AG09309 (cell line): ENCODE results near the gene CARD19.
"Not testable (repeated sequence)": the region's sequence is repeated elsewhere in the genome, so short reads cannot be mapped to it uniquely, and the experiment has no call there.

Source experiments
- DNase-seq: peaks from one replicate; pipeline ENCODE4 v3.0.0-alpha.2; 2010; ENCODE audit warnings: low read depth
- H3K4me3 ChIP-seq: 2 replicates; pipeline ENCODE4 v1.5.1; 2011; ENCODE audit warnings: mild to moderate bottlenecking, low read depth, low read length, moderate library complexity; ENCODE audit not compliant: control insufficient read depth
- TF ChIP-seq, protein P1 (sequence below): IDR thresholded peaks from 2 replicates; pipeline ENCODE4 v1.5.1; 2011; ENCODE audit warnings: mild to moderate bottlenecking, low read depth, low read length, inconsistent platforms; ENCODE audit not compliant: insufficient read depth, control insufficient read depth; ENCODE audit errors: missing control alignments

CARD19 gene

DNA sequence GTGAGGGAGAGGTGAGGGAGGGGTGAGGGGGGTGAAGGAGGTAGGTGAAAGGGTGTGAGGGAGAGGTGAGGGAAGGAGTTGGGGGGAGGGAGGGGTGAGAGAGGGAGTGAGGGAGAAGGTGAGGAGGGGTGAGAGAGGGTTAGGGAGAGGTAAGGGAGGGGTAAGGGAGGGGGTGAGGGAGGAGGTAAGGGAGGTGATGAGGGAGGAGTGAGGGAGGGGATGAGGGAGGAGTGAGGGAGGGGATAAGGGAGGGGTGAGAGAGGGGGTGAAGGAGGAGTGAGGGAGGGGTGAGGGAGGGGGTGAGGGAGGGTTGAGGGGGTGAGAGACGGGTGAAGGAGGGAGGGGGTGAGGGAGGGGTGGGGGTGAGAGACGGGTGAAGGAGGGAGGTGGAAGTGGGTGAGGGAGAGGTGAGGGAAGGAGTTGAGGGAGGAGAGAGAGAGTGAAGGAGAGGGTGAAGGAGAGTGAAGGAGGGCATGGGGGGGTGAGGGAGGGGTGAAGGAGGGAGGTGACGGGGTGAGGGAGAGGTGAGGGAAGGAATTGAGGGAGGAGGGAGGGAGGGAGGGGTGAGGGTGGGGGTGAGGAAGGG, 19.6 kb downstream of the CARD19 start:
- TF ChIP-seq, protein P1, sequence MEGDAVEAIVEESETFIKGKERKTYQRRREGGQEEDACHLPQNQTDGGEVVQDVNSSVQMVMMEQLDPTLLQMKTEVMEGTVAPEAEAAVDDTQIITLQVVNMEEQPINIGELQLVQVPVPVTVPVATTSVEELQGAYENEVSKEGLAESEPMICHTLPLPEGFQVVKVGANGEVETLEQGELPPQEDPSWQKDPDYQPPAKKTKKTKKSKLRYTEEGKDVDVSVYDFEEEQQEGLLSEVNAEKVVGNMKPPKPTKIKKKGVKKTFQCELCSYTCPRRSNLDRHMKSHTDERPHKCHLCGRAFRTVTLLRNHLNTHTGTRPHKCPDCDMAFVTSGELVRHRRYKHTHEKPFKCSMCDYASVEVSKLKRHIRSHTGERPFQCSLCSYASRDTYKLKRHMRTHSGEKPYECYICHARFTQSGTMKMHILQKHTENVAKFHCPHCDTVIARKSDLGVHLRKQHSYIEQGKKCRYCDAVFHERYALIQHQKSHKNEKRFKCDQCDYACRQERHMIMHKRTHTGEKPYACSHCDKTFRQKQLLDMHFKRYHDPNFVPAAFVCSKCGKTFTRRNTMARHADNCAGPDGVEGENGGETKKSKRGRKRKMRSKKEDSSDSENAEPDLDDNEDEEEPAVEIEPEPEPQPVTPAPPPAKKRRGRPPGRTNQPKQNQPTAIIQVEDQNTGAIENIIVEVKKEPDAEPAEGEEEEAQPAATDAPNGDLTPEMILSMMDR, result no peak
- H3K4me3 ChIP-seq, result no peak overlapping the region
- no peak for DNase-seq

DNA sequence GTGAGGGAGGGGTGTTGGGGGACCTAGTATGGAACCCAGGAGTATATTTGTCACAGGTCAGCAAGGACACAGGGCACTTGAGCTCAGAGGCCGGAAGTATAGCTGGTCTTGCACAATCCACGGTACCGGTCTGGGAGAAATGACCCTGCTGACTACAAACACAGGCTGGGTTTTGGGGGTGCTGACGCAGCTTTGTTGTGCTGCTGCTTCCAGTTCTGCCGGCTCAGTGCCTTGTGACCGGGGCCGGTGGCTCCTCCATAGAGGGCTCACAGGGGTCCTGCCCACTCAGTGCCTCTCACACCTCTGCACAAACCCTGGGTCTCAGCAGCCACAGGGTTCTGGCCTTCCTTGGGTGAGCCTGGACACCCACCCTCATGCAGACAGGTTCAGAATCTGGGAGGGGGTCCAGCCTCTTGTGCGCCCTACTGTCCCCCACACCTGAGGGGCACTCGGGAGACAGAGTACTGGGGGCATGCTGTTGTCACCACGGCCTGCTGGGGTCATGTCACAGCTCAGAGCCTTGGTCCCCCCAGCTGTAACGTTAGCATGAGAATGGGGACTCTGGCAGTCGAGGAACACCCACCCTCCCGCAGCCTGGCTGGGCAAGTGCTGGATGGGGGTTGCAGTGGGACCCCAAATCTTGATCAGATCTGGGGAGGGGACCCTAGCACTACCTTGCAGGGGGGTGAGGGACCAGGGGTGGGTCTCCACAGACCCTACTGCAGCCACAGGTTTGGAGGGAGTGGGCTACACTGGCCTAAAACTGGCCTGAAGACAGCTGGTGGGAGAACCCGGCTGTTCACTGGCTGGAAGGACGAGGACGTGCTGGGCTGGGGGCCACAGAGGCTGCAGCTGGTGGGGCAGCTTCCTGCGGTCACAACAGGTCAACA, 20.3 kb downstream of the CARD19 start:
- TF ChIP-seq, protein P1, result no peak
- DNase-seq, result no peak
- H3K4me3 ChIP-seq, result no peak overlapping the region

DNA sequence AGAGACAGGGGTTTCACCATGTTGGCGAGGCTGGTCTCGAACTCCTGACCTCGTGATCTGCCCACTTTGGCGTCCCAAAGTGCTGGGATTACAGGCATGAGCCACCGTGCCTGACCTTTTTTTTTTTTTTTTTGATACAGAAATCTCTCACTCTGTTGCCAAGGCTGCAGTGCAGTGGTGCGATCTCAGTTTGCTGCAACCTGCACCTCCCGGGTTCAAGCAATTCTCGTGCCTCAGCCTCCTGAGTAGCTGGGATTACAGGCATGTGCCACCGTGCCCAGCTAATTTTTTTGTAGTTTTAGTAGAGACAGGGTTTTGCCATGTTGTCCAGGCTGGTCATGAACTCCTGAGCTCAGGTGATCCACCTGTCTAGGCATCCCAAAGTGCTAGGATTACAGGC, 21.5 kb downstream of the CARD19 start:
- not testable (repeated sequence) for DNase-seq, H3K4me3 ChIP-seq

DNA sequence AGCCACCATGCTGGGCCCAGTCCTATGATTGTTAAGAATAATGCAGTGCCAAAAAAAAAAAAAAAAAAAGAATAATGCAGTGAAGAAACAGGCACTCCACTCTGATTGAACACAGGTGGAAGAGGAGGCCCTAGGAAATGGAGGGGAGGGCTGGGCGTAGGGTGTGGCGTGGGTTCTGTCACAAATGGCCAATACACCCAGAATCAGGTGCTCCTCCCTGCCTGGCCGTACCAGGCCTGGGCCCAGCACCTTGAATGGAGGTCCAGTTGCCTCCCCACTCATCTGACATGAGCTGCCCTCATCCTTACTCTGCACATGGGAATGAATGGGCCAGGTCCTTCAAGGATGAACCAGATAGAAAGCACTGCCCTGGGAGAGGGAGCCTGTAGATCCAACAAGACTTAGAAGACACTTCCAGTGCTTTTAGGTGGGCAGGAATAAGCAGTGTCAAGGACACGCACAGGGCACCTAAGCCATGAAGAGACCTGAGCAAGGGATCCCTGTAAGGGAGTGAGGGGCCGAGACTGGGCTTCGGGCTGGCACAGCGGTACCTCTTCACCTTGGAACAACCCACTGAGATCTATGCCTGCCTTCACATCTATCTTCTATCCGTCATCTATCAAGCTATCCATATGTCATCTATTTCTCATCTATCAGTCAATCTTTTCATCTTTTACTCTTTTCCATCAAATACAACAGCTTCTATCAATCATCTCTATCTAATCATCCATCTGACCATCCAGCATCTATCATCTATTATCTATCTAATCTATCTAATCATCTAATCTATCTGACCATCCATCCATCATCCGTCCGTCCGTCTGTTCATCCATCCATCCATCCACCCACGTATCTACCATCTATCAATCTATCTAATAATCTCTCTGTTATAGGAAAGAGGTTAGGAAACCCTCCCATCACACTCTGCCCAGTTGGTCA, 22.2 kb downstream of the CARD19 start:
- TF ChIP-seq, protein P1, result no peak
- DNase-seq, result no peak
- H3K4me3 ChIP-seq, result no peak overlapping the region

DNA sequence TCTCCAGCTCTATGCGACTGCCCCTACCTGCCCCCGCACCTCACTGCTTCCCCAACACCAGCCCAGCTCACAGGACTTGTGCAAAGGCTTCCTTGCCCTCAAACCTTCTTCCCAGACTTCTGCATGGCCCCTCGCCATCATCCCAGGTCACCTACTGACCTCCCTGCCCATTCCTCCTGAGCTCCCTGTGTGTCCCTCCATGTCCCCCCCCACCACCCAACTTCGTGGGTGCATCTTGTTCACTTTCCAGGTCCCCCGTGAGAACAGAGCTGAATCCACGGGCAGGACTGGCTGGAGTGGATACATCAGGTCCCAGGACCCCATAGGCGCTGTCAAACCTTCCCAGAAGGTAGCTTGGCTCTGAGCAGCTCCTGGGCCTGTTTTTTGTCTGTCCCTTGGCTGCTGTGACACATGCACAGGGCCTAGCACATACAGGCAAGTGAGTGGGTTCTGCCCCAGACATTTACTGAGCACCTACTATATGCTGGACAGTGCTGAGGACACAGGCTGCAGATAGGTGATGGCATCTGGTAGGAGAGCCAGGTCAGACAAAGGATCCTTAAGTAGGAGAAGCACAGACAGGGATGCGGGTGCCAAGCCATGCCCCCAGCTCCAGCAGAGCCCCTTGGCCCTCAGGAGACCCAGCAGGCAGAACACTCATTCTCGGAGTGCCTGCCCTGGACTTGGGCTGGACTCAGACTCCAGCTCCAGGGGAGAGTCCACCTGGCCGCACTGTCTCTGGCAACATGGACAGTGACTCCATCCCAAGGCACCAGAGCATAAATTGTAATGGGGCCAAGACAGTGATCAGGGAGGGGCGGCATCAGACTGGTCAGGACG, 23.1 kb downstream of the CARD19 start:
- no peak overlapping the region for H3K4me3 ChIP-seq
- DNase-seq, result no peak
- TF ChIP-seq, protein P1, result no peak

DNA sequence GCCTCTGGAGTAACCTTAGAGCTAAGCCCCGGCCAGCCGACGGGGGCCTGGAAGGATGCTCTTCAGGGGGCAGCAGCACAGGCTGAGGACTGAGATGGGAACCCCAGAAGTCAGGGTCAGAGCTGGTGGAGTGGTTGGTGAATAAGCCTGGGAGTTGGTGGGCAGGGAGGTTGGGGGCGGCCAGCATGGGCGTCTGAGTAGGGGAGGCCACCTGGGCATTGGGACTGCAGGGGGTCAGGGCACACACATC, 23.6 kb downstream of the CARD19 start:
- DNase-seq, result no peak
- H3K4me3 ChIP-seq, result no peak overlapping the region
- TF ChIP-seq, protein P1, result no peak
